GM12878 (cell line): Measurements from ENCODE around the gene ITGB8. TPM values are rescaled to one million over a fixed set of nuclear protein-coding genes. Genes with fewer than 3 reads are reported as not detected.

ENCODE experiments used
- ATAC-seq: fragments of 200-7000 bp; cut with Tn5 transposase; 3 replicates; pipeline ENCODE4 v1.9.1; 2020; ENCODE audit warnings: mild to moderate bottlenecking, moderate library complexity
- BruUV-seq: library from RNA; stranded (reverse); fragments of 400-500 nt; replicated peaks from 2 replicates; lab custom pipeline; 2021; lab: Mats Ljungman, UMichigan
- CTCF ChIA-PET: fragments of 300-600 bp; sonication (Branson Sonifier 250); formaldehyde crosslinking; extraction: SDS; loops from one replicate; lab custom pipeline; 2021; ENCODE audit warnings: inconsistent platforms; lab: Yijun Ruan, JAX
- POLR2A ChIA-PET: fragments of 350-600 bp; formaldehyde crosslinking; extraction: SDS; loops from one replicate; lab custom pipeline; 2021; ENCODE audit warnings: inconsistent platforms; lab: Charles Lee
- RAD21 ChIA-PET: fragments of 300-600 bp; sonication (Branson Sonifier 250); formaldehyde crosslinking; loops from one replicate; lab custom pipeline; 2023; ENCODE audit warnings: antibody characterized with exemption; ENCODE audit not compliant: unreplicated experiment; lab: Charles Lee
- SMC1A ChIA-PET: fragments of 300-600 bp; sonication (Branson Sonifier 250); formaldehyde crosslinking; loops from one replicate; lab custom pipeline; 2023; ENCODE audit not compliant: unreplicated experiment, uncharacterized antibody; lab: Charles Lee
- DNase-seq: peaks from one replicate; pipeline ENCODE4 v3.0.0-alpha.2; 2011; ENCODE audit warnings: low read depth, low spot score
- FAIRE-seq: peaks from 3 replicates; lab custom pipeline; 2011; peaks lifted over from hg19 to GRCh38; lab: Jason Lieb, UNC
- H2AFZ ChIP-seq: 2 replicates; pipeline ENCODE4 v1.6.0; 2011; ENCODE audit warnings: low read depth, low read length, control low read depth; ENCODE audit not compliant: control insufficient read depth
- H3K27ac ChIP-seq: 2 replicates; pipeline ENCODE4 v1.5.1; 2011; ENCODE audit warnings: control low read depth; ENCODE audit not compliant: control insufficient read depth, insufficient read depth
- H3K27me3 ChIP-seq, 2 experiments: replicated peaks in 1 of 2; 2 replicates each; pipeline versions ENCODE4 v1.6.0 to v1.6.1; 2011; ENCODE audit warnings: low read length in 1 of 2; ENCODE audit not compliant: control insufficient read depth in 2 of 2, insufficient read depth in 2 of 2
- H3K36me3 ChIP-seq, 2 experiments: 2 replicates each; pipeline ENCODE4 v1.5.1; 2011; ENCODE audit warnings: low read length in 1 of 2; ENCODE audit not compliant: control insufficient read depth in 2 of 2, insufficient read depth in 2 of 2
- H3K4me1 ChIP-seq: 2 replicates; pipeline ENCODE4 v1.6.1; 2011; ENCODE audit warnings: mild to moderate bottlenecking, low read length, moderate library complexity, mixed read lengths; ENCODE audit not compliant: control insufficient read depth, insufficient read depth
- H3K4me2 ChIP-seq: 2 replicates; pipeline ENCODE4 v1.6.0; 2011; ENCODE audit warnings: control low read depth; ENCODE audit not compliant: control insufficient read depth, insufficient read depth
- H3K4me3 ChIP-seq: fragments of 200-600 bp; sonication (generic); 2 replicates; pipeline ENCODE4 v1.5.1; 2016
- H3K79me2 ChIP-seq: 2 replicates; pipeline ENCODE4 v1.6.0; 2011; ENCODE audit warnings: low read length; ENCODE audit not compliant: control insufficient read depth, insufficient read depth
- H3K9ac ChIP-seq: 2 replicates; pipeline ENCODE4 v1.8.0; 2011; ENCODE audit warnings: low read length, control low read depth, mixed read lengths; ENCODE audit not compliant: control insufficient read depth, insufficient read depth
- H3K9me3 ChIP-seq: replicated peaks from 3 replicates; pipeline ENCODE4 v1.5.1; 2011; ENCODE audit warnings: mild to moderate bottlenecking, low read length; ENCODE audit not compliant: control insufficient read depth, insufficient read depth
- H4K20me1 ChIP-seq: 2 replicates; pipeline ENCODE4 v1.6.0; 2011; ENCODE audit not compliant: control insufficient read depth, insufficient read depth
- ATF2 ChIP-seq: IDR thresholded peaks from 2 replicates; pipeline ENCODE4 v1.6.1; 2012; ENCODE audit warnings: low read length, inconsistent platforms
- DPF2 ChIP-seq: fragments of 450-650 bp; IDR thresholded peaks from 2 replicates; pipeline ENCODE4 v1.6.1; 2017; ENCODE audit warnings: mild to moderate bottlenecking
- GABPA ChIP-seq: IDR thresholded peaks from 2 replicates; pipeline ENCODE4 v1.6.1; 2014; ENCODE audit warnings: antibody characterized with exemption, low read depth, mild to moderate bottlenecking, inconsistent platforms
- IKZF1 ChIP-seq: fragments of 450-650 bp; conservative IDR thresholded peaks from 2 replicates; pipeline ENCODE4 v1.6.1; 2017; ENCODE audit warnings: antibody characterized with exemption, mild to moderate bottlenecking
- IRF3 ChIP-seq: fragments of 450-650 bp; IDR thresholded peaks from 2 replicates; pipeline ENCODE4 v1.6.1; 2014; ENCODE audit warnings: mild to moderate bottlenecking
- JUNB ChIP-seq: IDR thresholded peaks from 2 replicates; pipeline ENCODE4 v1.6.1; 2016; ENCODE audit warnings: antibody characterized with exemption, mild to moderate bottlenecking
- KDM1A ChIP-seq: fragments of 200-600 bp; sonication (generic); IDR thresholded peaks from 2 replicates; pipeline ENCODE4 v1.6.1; 2016; ENCODE audit warnings: borderline replicate concordance
- MEF2B ChIP-seq: fragments of 450-650 bp; IDR thresholded peaks from 2 replicates; pipeline ENCODE4 v1.6.1; 2018; ENCODE audit warnings: mild to moderate bottlenecking, moderate library complexity; ENCODE audit not compliant: partially characterized antibody, poor library complexity, severe bottlenecking
- STAT1 ChIP-seq: fragments of 450-650 bp; conservative IDR thresholded peaks from 2 replicates; pipeline ENCODE4 v1.6.1; 2014; ENCODE audit warnings: antibody characterized with exemption, mild to moderate bottlenecking
- TAF1 ChIP-seq: IDR thresholded peaks from 2 replicates; pipeline ENCODE4 v1.6.1; 2011; ENCODE audit warnings: mild to moderate bottlenecking, low read depth, low read length, borderline replicate concordance
- ZBED1 ChIP-seq: IDR thresholded peaks from 2 replicates; pipeline ENCODE4 v1.6.1; 2016; ENCODE audit warnings: borderline replicate concordance
- WGBS: methylation state at CpG from one replicate; pipeline ENCODE4 v1.1.6; 2016; ENCODE audit warnings: low lambda C conversion rate; ENCODE audit not compliant: insufficient replicate concordance, insufficient coverage; ENCODE audit errors: missing lambda C conversion rate; 5-methylcytosine and 5-hydroxymethylcytosine counted together
- in situ Hi-C: fragments of 300-500 bp; cut with MboI; formaldehyde crosslinking; loops from 9 replicates; pipeline ENCODE4 v1.14.3; 2018; ENCODE audit warnings: mixed read lengths
- intact Hi-C: fragments of 100-400 bp; cut with micrococcal nuclease; formaldehyde crosslinking; loops from one replicate; pipeline ENCODE4 v1.14.2; 2022; ENCODE audit not compliant: unreplicated experiment
- polyA plus RNA-seq, 11 experiments: library from polyadenylated mRNA; depleted of rRNA in 4 of 11; unstranded in 6 of 11; stranded (reverse) in 5 of 11; fragments of >200 nt; fragmentation: Nextera tagmentation in 4 of 11; fragmentation: Illumina TruSeq in 1 of 11; extraction: Ambion mirVana in 4 of 11; extraction: Trizol in 1 of 11; gene quantifications; 1 replicate in 1 of 11; 2 replicates in 10 of 11; pipeline versions ENCODE4 v1.2.1 to v1.2.3, GENCODE V29; 2011 to 2016; ENCODE audit warnings: inconsistent platforms in 2 of 11, missing spikeins in 2 of 11, low read depth in 1 of 11
- total RNA-seq, 4 experiments: library from RNA; depleted of rRNA in 3 of 4; stranded (reverse); fragments of >200 nt in 3 of 4; fragmentation: Illumina TruSeq in 1 of 4; extraction: Trizol in 1 of 4; gene quantifications; 2 replicates each; pipeline versions ENCODE4 v1.2.1 to v1.2.3, GENCODE V29; 2013 to 2021

Gene ITGB8
- total and polyA plus RNA-seq, 10 of the 15 experiments (the other 5 are each of a cell fraction or from before 2014, with no cell fraction given): 0.37 to 26.2 (median 1.5) TPM

DNA sequence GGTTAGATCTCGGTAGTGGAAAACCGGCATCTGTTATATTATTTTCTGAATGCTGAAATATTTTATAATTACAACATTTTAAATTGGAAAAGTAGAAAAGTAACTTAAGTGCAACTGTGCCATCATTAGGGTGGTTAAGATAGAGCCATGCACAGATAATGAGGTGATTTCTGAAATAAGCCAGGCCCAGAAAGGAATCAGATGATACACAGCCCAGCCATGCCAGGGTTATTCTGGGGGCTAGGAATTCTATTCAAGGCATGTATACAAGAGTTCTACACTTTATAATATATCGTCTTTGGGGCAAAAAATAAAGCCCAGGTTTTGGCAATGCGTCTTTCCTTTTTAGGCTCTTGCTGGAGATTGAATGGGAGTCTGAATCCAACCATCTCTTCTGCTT is 128.7 kb downstream of the ITGB8 start:
- Histone ChIP-seq H3K9ac (no peak overlapping the region), H3K36me3 (no peaks in the 10 kb centered on the region), H2AFZ (no peak overlapping the region), H3K4me1 (no peaks in the 10 kb centered on the region), H3K27me3 (no peaks in the 10 kb centered on the region), H3K9me3 (no peaks in the 10 kb centered on the region), H3K4me2 (no peak overlapping the region), H3K79me2 (no peaks in the 10 kb centered on the region), H3K4me3 (no peak overlapping the region), H3K27ac (no peak overlapping the region), H4K20me1 (no peaks in the 10 kb centered on the region)
- in situ Hi-C loops: no loop called here
- DNase-seq: no peak
- ChIA-PET SMC1A (no interaction called here), POLR2A (no interaction called here), CTCF (no interaction called here), RAD21 (no interaction called here)
- 21% methylated on average over 4 of the region's 4 CpGs for WGBS
- TF ChIP-seq ATF2: no peak
- TF ChIP-seq KDM1A: no peak
- no peak for TF ChIP-seq MEF2B
- TF ChIP-seq TAF1: no peak
- no peak for TF ChIP-seq STAT1
- no peak for TF ChIP-seq DPF2
- TF ChIP-seq IRF3: no peak
- TF ChIP-seq ZBED1: no peak
- no peak for TF ChIP-seq JUNB
- TF ChIP-seq GABPA: no peak
- no peak for TF ChIP-seq IKZF1
- no peak for ATAC-seq
- no TSS peak for BruUV-seq
- intact Hi-C loops: no loop called here
- no peak for FAIRE-seq
